Measurements from ENCODE around the gene C3orf18. TPM values are rescaled to one million over a fixed set of nuclear protein-coding genes. Genes with fewer than 3 reads are reported as not detected.

C3orf18 gene
- total and polyA plus RNA-seq, 8 donors: 4.9 to 75.0 (median 8.2) TPM; not detected in 1

DNA sequence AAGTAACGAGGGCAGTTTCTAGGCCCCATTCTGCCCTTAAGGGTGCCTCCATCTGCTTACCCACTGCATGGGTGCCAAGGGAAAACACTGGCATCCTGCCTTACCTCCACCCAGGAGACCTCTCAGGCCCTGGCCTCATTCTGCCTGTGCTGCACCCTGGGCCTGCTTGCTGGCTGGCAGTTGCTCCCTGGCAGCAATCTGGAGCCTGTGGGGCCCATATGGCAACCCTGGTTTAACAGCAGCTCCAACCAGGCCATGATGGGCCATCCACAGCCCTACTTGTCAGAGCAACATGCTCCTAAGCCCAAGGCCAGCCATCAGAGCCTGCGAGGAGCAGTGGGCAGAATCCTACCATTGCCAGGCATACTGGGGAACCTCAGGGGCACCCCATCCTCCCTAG is 3.7 kb downstream of the C3orf18 start:
- Histone ChIP-seq H3K36me3 (no peaks in the 10 kb centered on the region), H3K4me3 (no peak overlapping the region), H3K27me3 (no peaks in the 10 kb centered on the region), H3K4me1 (peaks cover 10 to 31% (median 29%) of the 10 kb centered on the region in 4 donors), H3K9me3 (no peaks in the 10 kb centered on the region), H3K27ac (peak overlapping the region in 1 of 5 donors; percentile 11)
- intact Hi-C loops (cut with DNase I; ENCODE audit: low total_unique reads): no loop called here
- TF ChIP-seq EP300 (IDR thresholded peaks at IDR 0.05): no peak
- TF ChIP-seq POLR2A (IDR thresholded peaks at IDR 0.05): no peak
- no peak for TF ChIP-seq POLR2AphosphoS5 (IDR thresholded peaks at IDR 0.05)
- TF ChIP-seq, protein P1, sequence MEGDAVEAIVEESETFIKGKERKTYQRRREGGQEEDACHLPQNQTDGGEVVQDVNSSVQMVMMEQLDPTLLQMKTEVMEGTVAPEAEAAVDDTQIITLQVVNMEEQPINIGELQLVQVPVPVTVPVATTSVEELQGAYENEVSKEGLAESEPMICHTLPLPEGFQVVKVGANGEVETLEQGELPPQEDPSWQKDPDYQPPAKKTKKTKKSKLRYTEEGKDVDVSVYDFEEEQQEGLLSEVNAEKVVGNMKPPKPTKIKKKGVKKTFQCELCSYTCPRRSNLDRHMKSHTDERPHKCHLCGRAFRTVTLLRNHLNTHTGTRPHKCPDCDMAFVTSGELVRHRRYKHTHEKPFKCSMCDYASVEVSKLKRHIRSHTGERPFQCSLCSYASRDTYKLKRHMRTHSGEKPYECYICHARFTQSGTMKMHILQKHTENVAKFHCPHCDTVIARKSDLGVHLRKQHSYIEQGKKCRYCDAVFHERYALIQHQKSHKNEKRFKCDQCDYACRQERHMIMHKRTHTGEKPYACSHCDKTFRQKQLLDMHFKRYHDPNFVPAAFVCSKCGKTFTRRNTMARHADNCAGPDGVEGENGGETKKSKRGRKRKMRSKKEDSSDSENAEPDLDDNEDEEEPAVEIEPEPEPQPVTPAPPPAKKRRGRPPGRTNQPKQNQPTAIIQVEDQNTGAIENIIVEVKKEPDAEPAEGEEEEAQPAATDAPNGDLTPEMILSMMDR (IDR thresholded peaks at IDR 0.05): no peak
- DNase-seq: peak in 1 of 2 donors; percentile 45
- 57 to 79% (median 74%) methylated on average over 1 to 2 of the region's 2 CpGs for WGBS, 5 donors

DNA sequence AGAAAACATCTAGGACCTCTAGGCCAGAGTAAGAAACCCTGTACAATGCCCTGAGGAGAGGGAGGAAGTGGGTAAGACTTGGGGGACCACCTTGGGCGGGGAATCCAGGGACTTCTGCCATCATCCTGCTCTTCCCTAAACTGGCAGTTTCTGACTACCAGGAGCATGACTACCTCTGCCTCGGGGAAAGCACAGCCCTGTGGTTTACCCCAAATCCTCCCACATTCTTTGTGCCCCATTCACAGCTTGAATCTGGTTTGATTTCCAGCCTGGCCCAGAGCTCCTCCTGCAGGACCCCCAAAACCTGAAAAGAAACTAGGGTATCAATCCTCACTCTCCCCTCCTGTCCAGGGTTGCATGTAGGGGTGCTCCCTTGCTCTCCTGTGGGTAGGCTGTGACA is 4.7 kb downstream of the C3orf18 start:
- no peak for DNase-seq

DNA sequence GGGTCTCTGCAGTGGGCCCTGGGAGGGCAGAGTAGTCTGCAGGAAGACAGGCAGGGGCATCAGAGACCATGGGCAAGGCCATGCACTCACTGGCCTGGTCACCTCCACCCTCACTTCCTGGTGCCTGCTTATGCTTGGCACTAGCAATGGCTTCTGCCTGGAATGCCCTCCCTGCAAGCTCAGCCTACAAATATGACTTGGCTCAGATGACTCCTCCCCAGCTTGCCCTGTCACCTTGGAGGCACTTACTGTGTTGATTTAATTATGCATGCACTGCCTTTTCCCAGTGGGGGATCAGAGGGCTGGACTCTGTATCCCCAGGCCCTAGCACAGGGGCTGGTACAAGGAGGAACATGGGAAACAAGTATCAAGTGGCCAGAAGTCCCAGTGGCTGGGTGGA is 7.8 kb downstream of the C3orf18 start:
- Histone ChIP-seq H3K27ac (peak overlapping the region in 3 of 5 donors; percentile 1 to 40 (median 15)), H3K4me3 (no peak overlapping the region), H3K9me3 (no peaks in the 10 kb centered on the region), H3K36me3 (no peaks in the 10 kb centered on the region), H3K27me3 (peaks cover 0 to 6% (median 0%) of the 10 kb centered on the region in 3 donors), H3K4me1 (peaks cover 0 to 7% (median 0%) of the 10 kb centered on the region in 4 donors)
- intact Hi-C loops (cut with DNase I; ENCODE audit: low total_unique reads): no loop called here
- peak in 1 of 2 donors; percentile 46 for DNase-seq
- TF ChIP-seq POLR2AphosphoS5 (IDR thresholded peaks at IDR 0.05): peak in 2 of 3 donors; percentile 8 to 20
- TF ChIP-seq, protein P1 (IDR thresholded peaks at IDR 0.05): no peak

More for the DNA sequence above, 4.7 kb downstream of the C3orf18 start:
- Histone ChIP-seq H3K27ac (no peak overlapping the region), H3K4me3 (no peak overlapping the region), H3K27me3 (no peaks in the 10 kb centered on the region), H3K36me3 (no peaks in the 10 kb centered on the region), H3K4me1 (peaks cover 2 to 23% (median 19%) of the 10 kb centered on the region in 4 donors), H3K9me3 (no peaks in the 10 kb centered on the region)
- no peak for TF ChIP-seq POLR2A (IDR thresholded peaks at IDR 0.05)
- TF ChIP-seq POLR2AphosphoS5 (IDR thresholded peaks at IDR 0.05): no peak
- TF ChIP-seq, protein P1 (IDR thresholded peaks at IDR 0.05): no peak
- TF ChIP-seq EP300 (IDR thresholded peaks at IDR 0.05): no peak
- 76 to 87% (median 83%) methylated on average over 2 of the region's 2 CpGs for WGBS, 5 donors
- intact Hi-C loops (cut with DNase I; ENCODE audit: low total_unique reads): no loop called here

DNA sequence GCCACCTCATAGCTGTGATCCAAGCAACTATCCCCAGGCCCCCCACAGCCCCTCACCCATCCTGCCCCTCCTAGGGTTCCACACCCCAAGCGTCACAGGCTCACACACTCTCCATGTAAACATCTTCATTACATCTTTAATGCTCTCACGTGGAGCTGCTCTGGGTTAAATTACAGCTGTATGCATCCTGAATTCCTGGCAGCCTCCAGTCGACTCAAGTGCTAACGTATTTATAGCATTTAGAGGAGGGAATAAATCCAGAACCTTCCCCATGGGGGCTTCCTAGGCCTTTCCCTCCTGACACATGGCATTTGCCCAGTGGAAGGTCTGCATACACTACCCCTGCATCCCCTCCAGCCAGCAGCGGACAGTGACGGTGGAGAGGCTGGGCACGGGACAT is 9.6 kb downstream of the C3orf18 start:
- no peak overlapping the region for H3K27ac ChIP-seq
- H3K27me3 ChIP-seq: peaks cover 0 to 10% (median 0%) of the 10 kb centered on the region in 3 donors
- no peak for TF ChIP-seq EP300 (IDR thresholded peaks at IDR 0.05)
- TF ChIP-seq, protein P1 (IDR thresholded peaks at IDR 0.05): no peak
- no peak for DNase-seq
- no peaks in the 10 kb centered on the region for H3K4me1 ChIP-seq
- no peak overlapping the region for H3K4me3 ChIP-seq
- intact Hi-C loops (cut with DNase I; ENCODE audit: low total_unique reads): no loop called here
- 66 to 77% (median 71%) methylated on average over 7 of the region's 7 CpGs for WGBS, 5 donors
- H3K36me3 ChIP-seq: no peaks in the 10 kb centered on the region
- H3K9me3 ChIP-seq: no peaks in the 10 kb centered on the region
